GM23248 (cell line): ENCODE measurements around the gene PTCHD1.

Source experiments
- EZH2 ChIP-seq: fragments of 200-600 bp; sonication (generic); IDR thresholded peaks from 2 replicates; pipeline ENCODE4 v1.6.1; 2018; ENCODE audit warnings: antibody characterized with exemption, mild to moderate bottlenecking; ENCODE audit not compliant: insufficient read depth, poor library complexity, severe bottlenecking
- EZH2phosphoT487 ChIP-seq: fragments of 200-600 bp; sonication (generic); IDR thresholded peaks from 2 replicates; pipeline ENCODE4 v1.6.1; 2018; ENCODE audit warnings: antibody characterized with exemption, moderate library complexity, mild to moderate bottlenecking, low read depth; ENCODE audit not compliant: insufficient read depth

DNA sequence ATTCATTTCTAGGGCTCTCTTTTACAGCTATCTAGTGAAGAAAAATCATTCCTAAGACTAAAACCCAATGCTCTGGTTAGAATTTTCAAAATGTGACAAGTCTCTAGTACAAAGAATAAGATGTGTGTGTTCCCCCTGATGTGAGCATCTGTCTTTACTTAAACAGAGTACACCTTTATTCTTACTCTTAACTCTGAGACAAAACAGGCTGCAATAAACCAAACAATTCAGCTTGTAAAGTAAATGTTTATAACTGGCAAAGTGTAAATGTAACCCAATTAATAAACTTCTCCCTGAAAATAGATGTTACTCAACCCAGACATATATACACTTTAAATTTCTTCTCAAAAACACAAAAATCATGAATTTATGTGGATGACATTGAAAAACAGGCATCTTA lies 51.6 kb downstream of the PTCHD1 start:
- TF ChIP-seq EZH2 (no peak), EZH2phosphoT487 (no peak)
